ENCODE data around the gene MDFI.

The MDFI gene

DNA sequence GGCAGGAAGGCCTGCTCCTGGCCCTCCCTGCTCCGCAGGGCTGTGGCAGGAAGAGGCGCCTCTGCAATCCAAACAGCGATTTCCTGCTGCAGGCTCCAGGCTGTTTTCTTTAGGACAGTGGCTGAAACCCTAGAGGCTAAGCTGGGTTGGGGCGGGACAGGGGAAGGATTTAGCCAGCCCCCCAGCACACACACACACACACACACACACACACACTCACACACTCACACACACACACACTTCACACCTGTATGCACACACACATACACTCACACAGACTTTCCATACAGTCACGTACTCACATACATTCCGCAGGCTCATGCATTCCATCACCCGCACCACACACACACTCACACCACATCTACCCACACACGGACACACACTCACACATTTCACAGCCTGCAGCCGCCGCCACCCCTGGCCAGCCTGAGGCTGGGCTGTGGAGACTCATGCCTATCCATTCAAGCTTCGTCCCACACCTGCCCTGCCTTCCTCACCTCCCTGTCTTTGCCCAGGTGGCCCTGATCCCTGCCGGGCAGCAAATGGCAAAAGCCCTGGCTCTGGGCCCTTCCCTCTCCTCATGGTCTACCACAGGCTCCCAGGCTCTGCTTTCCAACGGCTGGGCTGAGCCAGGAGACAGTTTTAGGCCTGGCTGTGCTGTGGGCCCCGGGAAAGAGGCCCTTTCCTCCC, 17.9 kb downstream of the MDFI start:
- DNase-seq (ENCODE audit: low read depth) = no peak
- H3K4me3 ChIP-seq (ENCODE audit: low read depth, low read length) = no peak overlapping the region
- TF ChIP-seq, protein P1, sequence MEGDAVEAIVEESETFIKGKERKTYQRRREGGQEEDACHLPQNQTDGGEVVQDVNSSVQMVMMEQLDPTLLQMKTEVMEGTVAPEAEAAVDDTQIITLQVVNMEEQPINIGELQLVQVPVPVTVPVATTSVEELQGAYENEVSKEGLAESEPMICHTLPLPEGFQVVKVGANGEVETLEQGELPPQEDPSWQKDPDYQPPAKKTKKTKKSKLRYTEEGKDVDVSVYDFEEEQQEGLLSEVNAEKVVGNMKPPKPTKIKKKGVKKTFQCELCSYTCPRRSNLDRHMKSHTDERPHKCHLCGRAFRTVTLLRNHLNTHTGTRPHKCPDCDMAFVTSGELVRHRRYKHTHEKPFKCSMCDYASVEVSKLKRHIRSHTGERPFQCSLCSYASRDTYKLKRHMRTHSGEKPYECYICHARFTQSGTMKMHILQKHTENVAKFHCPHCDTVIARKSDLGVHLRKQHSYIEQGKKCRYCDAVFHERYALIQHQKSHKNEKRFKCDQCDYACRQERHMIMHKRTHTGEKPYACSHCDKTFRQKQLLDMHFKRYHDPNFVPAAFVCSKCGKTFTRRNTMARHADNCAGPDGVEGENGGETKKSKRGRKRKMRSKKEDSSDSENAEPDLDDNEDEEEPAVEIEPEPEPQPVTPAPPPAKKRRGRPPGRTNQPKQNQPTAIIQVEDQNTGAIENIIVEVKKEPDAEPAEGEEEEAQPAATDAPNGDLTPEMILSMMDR (IDR thresholded peaks at IDR 0.05; ENCODE audit: insufficient read depth, low read depth, low read length, missing control alignments) = no peak

DNA sequence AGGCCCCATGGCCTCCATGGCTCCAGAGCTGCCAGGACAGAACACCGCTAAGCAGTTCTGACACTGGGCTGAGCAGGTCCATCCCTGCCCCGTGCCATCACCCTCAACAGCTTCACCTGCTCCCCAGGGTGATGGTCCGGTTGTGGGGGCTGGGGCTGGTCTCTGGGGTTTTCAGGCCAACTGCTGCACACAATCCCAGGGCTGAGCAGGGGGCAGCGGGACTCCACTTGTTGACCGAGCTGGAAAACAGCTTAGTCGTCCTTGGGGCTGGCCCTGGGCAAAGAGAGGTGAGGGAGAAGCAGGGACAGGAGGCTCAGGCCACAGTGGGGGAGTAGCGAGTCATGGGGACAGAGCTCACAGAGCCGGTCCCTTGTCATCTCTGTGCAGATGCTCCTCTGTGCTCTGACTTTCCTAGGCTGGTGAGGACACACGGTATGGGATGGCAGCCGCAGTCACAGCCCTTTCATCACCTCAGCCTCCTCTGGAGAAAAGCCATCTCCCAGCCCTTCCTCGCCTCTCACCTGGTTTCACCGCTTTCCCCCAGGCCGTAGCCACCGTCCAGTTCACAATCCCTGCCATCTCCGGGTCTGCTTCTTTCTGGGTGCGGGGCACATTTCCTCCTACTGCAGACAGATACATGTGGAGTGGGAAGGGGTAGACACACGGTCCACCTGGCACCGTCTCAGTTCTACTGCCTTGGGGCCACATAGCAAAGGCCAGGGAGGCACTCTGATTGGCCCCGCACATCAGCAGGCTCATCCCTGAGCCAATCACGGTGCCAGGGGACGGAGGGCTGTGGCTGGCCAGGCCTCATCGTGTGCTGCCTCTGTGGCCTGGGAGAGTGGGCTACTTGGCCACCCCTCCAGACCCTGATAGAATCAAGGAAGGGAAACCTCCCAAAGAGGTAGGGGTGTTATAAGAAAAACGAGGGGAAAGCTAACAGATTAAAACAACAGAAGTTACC, 19.1 kb downstream of the MDFI start:
- TF ChIP-seq, protein P1 (IDR thresholded peaks at IDR 0.05; ENCODE audit: insufficient read depth, low read depth, low read length, missing control alignments) = no peak
- DNase-seq (ENCODE audit: low read depth) = no peak
- H3K4me3 ChIP-seq (ENCODE audit: low read depth, low read length) = no peak overlapping the region

DNA sequence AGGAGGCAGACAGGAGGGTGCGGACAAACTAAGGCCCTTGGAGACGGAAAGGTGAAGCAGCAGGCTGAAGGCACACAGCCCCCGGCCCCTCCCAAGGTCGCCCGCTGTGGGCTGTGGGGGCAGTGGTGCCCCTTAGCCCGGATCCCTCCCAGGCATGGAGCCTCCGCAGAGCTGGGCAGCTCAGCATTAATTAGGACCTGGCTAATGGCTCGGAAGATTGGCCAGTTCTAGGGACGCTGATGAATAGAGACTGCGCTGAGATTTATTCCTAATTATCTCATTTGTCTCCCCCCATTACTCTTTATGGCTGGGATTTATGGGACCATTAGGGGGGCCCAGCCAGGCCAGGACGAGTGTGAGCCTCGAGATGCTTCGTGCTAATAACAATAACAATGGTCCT, 20.4 kb downstream of the MDFI start:
- no peak overlapping the region for H3K4me3 ChIP-seq (ENCODE audit: low read depth, low read length)
- TF ChIP-seq, protein P1 (IDR thresholded peaks at IDR 0.05; ENCODE audit: insufficient read depth, low read depth, low read length, missing control alignments) = no peak
- DNase-seq (ENCODE audit: low read depth) = no peak

DNA sequence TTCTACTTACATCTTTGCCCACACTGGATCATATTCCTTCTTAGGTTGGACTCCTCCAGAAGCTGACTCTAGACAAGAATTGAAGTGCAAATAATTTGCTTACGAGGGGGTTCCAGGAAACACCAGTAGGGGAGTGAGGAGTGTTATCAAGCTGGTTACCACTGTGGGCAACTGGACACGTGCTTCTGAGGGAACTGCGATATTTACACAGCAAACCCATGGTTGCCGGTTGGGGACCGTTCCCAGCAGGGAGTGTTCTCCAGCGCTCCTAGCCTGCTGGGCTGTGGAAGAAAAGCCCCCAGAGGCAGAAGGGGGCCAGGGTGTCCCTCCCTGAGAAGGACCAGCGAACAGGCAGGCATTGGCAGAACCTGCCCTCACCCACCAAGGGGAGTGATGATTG, 21.7 kb downstream of the MDFI start:
- H3K4me3 ChIP-seq (ENCODE audit: low read depth, low read length) = no peak overlapping the region
- no peak for DNase-seq (ENCODE audit: low read depth)
- TF ChIP-seq, protein P1 (IDR thresholded peaks at IDR 0.05; ENCODE audit: insufficient read depth, low read depth, low read length, missing control alignments) = no peak

DNA sequence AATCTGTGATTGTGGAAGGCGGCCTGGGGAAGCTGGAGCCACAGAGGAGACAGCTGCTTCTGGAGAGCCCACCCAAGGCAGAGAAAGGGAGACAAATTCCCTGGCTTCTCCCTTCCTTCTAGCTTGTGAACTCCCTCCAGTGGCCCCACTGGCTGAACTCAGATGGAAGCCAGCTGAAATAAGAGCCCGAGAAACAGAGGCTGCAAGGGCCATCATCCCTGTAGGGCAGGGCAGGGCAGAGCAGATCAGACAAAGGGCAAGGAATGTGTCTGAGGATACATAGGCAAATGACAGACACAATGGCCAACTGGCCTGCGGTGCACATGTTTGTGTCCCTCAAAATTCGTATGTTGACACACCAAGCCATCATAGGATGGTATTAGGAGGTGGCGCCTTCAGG, 25.3 kb downstream of the MDFI start:
- no peak overlapping the region for H3K4me3 ChIP-seq (ENCODE audit: low read depth, low read length)
- DNase-seq (ENCODE audit: low read depth) = no peak
- TF ChIP-seq, protein P1 (IDR thresholded peaks at IDR 0.05; ENCODE audit: insufficient read depth, low read depth, low read length, missing control alignments) = no peak

DNA sequence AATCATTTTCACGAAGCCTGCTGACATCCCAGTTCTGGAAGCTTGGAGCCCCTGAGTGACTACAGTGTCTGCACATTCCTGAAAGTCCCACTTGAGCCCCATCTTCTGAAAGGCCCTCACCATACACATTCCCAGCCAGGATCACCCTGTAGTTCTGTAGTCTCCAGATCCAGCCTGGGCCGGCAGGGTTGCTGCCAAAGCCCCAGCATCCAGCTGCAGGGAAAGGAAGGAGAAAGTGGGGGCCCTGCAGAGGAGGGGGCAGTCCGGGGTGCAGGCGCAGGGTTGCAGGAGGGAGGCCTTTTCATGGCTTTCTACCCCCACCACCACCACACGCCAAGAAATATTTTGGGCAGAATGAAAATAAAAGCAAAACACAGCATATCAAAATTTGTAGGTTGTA, 26.0 kb downstream of the MDFI start:
- TF ChIP-seq, protein P1 (IDR thresholded peaks at IDR 0.05; ENCODE audit: insufficient read depth, low read depth, low read length, missing control alignments) = no peak
- no peak overlapping the region for H3K4me3 ChIP-seq (ENCODE audit: low read depth, low read length)
- no peak for DNase-seq (ENCODE audit: low read depth)

All from GM12865 (cell line).